Measurements from ENCODE around the gene DLK1.

Gene DLK1

GRCh38 chr14:100747736-100748135, 21.0 kb downstream of the DLK1 start:
- no peak for DNase-seq (ENCODE audit: low read depth, low spot score)
- H3K4me3 ChIP-seq (ENCODE audit: low read length): no peak overlapping the region

GRCh38 chr14:100748403-100748802, 21.7 kb downstream of the DLK1 start:
- H3K4me3 ChIP-seq (ENCODE audit: low read length): no peak overlapping the region
- no peak for DNase-seq (ENCODE audit: low read depth, low spot score)

- no peak for DNase-seq (ENCODE audit: low read depth, low spot score)
- no peak overlapping the region for H3K4me3 ChIP-seq (ENCODE audit: low read length)
These were observed 22.3 kb downstream of the DLK1 start for GRCh38 chr14:100748944-100749343.

GRCh38 chr14:100749967-100750597, 23.4 kb downstream of the DLK1 start:
- DNase-seq (ENCODE audit: low read depth, low spot score): no peak

GRCh38 chr14:100750762-100751699, 24.3 kb downstream of the DLK1 start:
- no peak overlapping the region for H3K4me3 ChIP-seq (ENCODE audit: low read length)
- DNase-seq (ENCODE audit: low read depth, low spot score): no peak

More at GRCh38 chr14:100749967-100750597, 23.4 kb downstream of the DLK1 start:
- H3K4me3 ChIP-seq (ENCODE audit: low read length): no peak overlapping the region

GRCh38 chr14:100754020-100754419, 27.3 kb downstream of the DLK1 start:
- H3K4me3 ChIP-seq (ENCODE audit: low read length): no peak overlapping the region
- DNase-seq (ENCODE audit: low read depth, low spot score): no peak

GRCh38 chr14:100755649-100756048, 29.0 kb downstream of the DLK1 start:
- no peak for DNase-seq (ENCODE audit: low read depth, low spot score)
- H3K4me3 ChIP-seq (ENCODE audit: low read length): no peak overlapping the region

GRCh38 chr14:100761481-100761880, 34.8 kb downstream of the DLK1 start:
- DNase-seq (ENCODE audit: low read depth, low spot score): no peak
- H3K4me3 ChIP-seq (ENCODE audit: low read length): no peak overlapping the region

- H3K4me3 ChIP-seq (ENCODE audit: low read length): no peak overlapping the region
- DNase-seq (ENCODE audit: low read depth, low spot score): no peak
These were observed 35.4 kb downstream of the DLK1 start for GRCh38 chr14:100762089-100762515.

- DNase-seq (ENCODE audit: low read depth, low spot score): no peak
- no peak overlapping the region for H3K4me3 ChIP-seq (ENCODE audit: low read length)
These were observed 36.2 kb downstream of the DLK1 start for GRCh38 chr14:100762901-100763300.

GRCh38 chr14:100764471-100765115, 37.9 kb downstream of the DLK1 start:
- no peak overlapping the region for H3K4me3 ChIP-seq (ENCODE audit: low read length)
- no peak for DNase-seq (ENCODE audit: low read depth, low spot score)

- H3K4me3 ChIP-seq (ENCODE audit: low read length): no peak overlapping the region
- no peak for DNase-seq (ENCODE audit: low read depth, low spot score)
These were observed 38.6 kb downstream of the DLK1 start for GRCh38 chr14:100765296-100765695.

- DNase-seq (ENCODE audit: low read depth, low spot score): no peak
- H3K4me3 ChIP-seq (ENCODE audit: low read length): no peak overlapping the region
These were observed 39.3 kb downstream of the DLK1 start for GRCh38 chr14:100765991-100766390.

GRCh38 chr14:100767003-100767787, 40.5 kb downstream of the DLK1 start:
- H3K4me3 ChIP-seq (ENCODE audit: low read length): no peak overlapping the region
- DNase-seq (ENCODE audit: low read depth, low spot score): no peak

GRCh38 chr14:100767788-100768536, 41.3 kb downstream of the DLK1 start:
- no peak for DNase-seq (ENCODE audit: low read depth, low spot score)
- no peak overlapping the region for H3K4me3 ChIP-seq (ENCODE audit: low read length)

- no peak for DNase-seq (ENCODE audit: low read depth, low spot score)
These were observed 42.6 kb downstream of the DLK1 start for GRCh38 chr14:100769035-100769939.

GRCh38 chr14:100770046-100770445, 43.4 kb downstream of the DLK1 start:
- DNase-seq (ENCODE audit: low read depth, low spot score): no peak

More at GRCh38 chr14:100769035-100769939, 42.6 kb downstream of the DLK1 start:
- no peak overlapping the region for H3K4me3 ChIP-seq (ENCODE audit: low read length)

More at GRCh38 chr14:100770046-100770445, 43.4 kb downstream of the DLK1 start:
- H3K4me3 ChIP-seq (ENCODE audit: low read length): no peak overlapping the region

All from Jurkat, Clone E6-1 (cell line).